DOHH2 (cell line): ENCODE measurements around the gene CTPS2.

Source experiments
- EZH2phosphoT487 ChIP-seq: fragments of 200-600 bp; sonication (generic); IDR thresholded peaks from 2 replicates; pipeline ENCODE4 v1.6.1; 2017; ENCODE audit warnings: borderline replicate concordance, mild to moderate bottlenecking, antibody characterized with exemption, low read length, moderate library complexity, mixed read lengths
- TF ChIP-seq, protein P1 (sequence below): fragments of 200-600 bp; sonication (generic); IDR thresholded peaks from one replicate; pipeline ENCODE4 v1.5.1; 2014; ENCODE audit warnings: antibody characterized with exemption, mild to moderate bottlenecking, low read depth, low read length; ENCODE audit not compliant: poor library complexity, severe bottlenecking

DNA sequence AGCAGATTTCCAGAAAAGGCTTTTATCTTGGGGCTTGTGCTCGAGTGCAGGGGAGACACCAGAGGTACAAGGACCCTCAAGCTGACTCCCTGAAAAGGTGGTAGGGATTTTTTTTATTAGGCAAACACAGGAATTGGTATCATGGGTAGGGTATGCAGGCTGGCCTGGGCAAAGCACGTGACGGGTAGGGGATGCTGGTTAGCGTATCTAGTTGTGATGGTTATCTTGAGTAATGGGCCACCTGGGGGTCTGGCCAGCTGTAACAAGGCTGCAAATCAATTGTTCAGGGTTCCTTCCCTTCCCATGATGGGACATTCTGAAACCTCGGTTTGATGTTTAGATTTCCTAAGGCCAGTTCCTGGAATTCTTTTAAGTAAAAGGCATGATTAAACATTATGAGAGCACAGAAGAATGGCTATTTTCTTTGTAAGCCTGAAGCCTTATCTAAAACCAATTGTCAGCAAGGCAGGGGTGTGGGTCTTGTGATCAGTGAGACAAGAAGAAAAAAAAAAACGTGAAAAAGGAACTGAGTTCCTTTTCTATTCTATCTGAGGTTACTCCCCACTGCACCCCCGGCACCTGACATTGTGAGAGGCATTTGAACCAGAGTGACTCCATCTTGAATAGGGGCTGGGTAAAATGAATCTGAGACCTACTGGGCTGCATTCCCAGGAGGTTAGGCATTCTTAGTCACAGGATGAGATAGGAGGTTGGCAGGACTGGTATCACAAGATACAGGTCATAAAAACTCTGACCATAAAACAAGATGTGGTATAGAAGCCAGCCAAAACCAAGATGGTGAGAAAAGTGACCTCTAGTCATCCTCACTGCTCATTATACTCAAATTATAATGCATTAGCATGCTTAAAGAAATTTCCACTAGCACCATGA, 126.7 kb downstream of the CTPS2 start:
- no peak for TF ChIP-seq EZH2phosphoT487
- TF ChIP-seq, protein P1, sequence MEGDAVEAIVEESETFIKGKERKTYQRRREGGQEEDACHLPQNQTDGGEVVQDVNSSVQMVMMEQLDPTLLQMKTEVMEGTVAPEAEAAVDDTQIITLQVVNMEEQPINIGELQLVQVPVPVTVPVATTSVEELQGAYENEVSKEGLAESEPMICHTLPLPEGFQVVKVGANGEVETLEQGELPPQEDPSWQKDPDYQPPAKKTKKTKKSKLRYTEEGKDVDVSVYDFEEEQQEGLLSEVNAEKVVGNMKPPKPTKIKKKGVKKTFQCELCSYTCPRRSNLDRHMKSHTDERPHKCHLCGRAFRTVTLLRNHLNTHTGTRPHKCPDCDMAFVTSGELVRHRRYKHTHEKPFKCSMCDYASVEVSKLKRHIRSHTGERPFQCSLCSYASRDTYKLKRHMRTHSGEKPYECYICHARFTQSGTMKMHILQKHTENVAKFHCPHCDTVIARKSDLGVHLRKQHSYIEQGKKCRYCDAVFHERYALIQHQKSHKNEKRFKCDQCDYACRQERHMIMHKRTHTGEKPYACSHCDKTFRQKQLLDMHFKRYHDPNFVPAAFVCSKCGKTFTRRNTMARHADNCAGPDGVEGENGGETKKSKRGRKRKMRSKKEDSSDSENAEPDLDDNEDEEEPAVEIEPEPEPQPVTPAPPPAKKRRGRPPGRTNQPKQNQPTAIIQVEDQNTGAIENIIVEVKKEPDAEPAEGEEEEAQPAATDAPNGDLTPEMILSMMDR = no peak
